ENCODE data around the gene CNR2.
"Not testable (repeated sequence)": the region's sequence is repeated elsewhere in the genome, so short reads cannot be mapped to it uniquely, and the experiment has no call there.

The CNR2 gene

DNA sequence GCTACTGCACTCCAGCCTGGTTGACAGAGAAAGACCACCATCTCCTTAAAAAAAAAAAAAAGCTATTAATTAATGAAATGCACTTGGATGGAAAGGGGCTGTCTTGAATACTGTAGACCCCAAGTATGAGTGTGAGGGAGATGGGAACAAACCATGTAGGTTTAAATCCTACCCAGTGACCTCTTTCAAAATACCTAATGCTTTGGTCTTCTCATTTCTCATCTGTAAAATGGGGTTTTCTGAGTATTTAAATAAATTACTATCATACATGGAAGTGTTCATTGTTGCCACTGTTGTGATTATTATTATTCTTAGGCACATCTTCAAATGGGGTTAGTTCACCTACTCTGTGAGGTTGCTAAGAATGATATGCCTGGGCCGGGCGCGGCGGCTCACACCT, 27.9 kb downstream of the CNR2 start:
- DNase-seq (ENCODE audit: low spot score) = no peak

DNA sequence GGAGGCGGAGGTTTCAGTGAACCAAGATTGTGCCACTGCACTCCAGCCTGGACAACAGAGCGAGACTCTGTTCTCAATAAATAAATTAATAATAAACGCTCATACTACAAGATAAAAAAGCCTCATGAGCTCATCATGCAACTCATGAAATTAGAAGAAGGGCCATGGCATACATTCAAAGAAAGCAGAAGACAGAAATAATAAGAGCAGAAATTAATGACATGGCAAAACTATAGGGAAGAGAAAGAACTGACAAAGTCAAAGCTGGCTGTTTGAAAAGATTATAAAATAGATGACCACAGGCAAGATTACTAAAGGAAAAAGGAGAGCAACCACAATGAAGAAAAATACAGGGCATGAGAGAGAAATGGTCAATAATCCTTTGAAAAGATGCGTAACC, 30.4 kb downstream of the CNR2 start:
- no peak for DNase-seq (ENCODE audit: low spot score)

DNA sequence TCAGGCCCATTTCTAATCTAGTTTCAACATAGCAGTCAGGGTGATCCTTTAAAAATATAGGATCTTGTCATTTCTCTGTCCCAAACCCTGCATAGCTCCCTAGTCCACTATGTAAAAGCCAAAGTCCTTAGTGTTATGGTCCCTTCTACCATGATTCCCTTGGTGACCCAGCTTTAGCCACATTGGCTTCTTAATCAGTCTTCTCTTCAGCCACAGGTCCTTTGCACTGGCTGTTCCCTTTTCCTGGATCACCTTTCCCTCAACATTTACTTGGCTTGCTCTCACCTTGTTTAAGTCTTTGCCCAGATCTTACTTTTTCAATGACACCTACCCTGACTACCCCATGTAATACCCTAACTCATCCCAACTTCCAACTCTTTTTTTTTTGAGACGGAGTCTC, 33.4 kb downstream of the CNR2 start:
- DNase-seq (ENCODE audit: low spot score) = no peak

DNA sequence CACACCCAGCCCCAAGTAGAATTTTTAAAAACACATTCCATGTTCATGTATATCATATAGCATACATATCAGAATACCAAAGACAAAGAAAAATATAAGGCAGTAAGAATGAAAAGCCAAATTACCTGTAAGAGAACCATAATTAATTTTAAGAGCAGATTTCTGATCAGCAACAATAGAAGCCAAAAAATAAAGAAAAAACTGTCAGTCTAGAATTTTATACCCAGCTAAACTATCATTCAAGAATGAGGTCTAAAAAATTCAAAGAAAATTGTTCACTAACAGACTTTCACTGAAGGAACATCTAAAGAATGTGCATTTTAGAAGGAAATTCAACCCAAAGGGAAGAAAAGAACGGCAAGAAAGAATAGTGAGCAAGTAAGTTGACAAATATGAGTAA, 34.5 kb downstream of the CNR2 start:
- DNase-seq (ENCODE audit: low spot score) = no peak

DNA sequence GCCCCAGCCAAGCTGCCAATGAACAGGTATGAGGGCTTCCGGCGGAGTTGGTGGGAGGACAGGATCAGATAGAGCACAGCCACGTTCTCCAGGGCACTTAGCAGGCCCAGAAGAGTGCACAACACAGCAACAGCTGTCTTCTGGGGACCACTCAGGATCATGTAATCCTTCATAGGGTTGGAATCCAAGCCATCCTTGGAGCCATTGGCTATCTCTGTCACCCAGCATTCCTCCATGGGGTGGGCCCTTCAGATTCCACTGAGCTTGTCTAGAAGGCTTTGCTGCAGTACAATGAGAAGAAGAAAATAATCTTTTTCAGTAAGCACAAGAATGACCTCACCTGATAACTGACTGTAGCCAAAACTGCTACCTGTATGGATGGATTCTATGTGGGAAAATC, 37.8 kb downstream of the CNR2 start:
- DNase-seq (ENCODE audit: low spot score) = no peak

DNA sequence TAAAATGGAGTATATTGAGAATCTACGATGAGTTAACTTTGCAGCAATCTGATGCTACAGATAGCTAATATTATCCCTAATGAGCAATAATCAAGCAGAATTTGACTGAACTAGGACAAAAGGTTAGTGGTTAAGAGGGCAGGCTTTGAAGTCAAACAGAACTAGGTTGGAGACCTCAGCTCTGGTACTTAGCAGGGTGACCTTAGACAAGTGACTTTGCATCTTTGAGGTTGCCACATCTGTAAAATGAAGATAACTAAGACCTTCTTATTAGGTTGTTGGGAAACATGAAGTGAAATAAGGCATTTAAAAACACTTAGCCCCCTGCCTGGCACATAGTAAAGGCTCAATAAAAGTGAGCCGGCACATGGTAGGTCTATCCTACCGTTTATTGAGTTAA, 40.7 kb downstream of the CNR2 start:
- DNase-seq (ENCODE audit: low spot score) = no peak

DNA sequence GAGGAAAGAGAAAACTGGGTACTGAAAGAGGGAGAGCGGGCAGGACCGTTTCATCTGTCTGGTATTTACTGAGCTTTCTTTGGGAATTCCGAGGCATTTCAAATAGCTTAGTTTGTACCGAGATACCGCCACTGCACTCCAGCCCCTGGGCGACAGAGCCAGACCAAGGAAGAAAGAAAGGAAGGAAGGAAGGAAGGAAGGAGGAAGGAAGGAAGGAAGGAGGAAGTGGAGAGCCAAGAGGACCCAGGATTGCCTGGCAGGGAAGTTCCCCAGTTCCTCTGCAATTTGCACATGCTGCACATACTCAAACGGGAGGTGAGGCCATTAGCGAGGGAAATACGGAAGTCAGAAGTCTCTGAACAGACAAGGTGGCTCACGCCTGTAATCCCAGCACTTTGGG, 44.1 kb downstream of the CNR2 start:
- DNase-seq (ENCODE audit: low spot score) = no peak

DNA sequence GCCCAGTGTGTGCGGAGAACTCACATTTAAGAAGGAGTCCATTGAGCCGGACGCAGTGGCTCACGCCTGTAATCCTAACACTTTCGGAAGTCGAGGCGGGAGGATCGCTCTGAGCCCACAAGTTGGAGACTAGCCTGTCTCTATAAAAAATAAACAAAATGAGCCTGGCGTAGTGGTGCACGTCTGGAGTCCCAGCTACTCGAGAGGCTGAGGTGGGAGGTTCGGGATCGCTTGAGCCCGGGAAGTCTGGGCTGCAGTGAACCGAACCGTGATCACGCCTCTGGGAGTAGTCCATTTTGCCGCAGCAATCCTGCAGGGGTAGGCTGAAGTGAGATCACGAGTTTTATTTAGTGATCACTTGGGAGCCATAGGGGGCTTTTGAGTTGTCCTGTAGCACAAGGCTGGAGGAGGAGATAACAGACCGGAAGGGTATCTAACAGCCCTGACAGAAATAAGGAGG, 44.6 kb downstream of the CNR2 start:
- DNase-seq (ENCODE audit: low spot score) = peak; percentile 32

DNA sequence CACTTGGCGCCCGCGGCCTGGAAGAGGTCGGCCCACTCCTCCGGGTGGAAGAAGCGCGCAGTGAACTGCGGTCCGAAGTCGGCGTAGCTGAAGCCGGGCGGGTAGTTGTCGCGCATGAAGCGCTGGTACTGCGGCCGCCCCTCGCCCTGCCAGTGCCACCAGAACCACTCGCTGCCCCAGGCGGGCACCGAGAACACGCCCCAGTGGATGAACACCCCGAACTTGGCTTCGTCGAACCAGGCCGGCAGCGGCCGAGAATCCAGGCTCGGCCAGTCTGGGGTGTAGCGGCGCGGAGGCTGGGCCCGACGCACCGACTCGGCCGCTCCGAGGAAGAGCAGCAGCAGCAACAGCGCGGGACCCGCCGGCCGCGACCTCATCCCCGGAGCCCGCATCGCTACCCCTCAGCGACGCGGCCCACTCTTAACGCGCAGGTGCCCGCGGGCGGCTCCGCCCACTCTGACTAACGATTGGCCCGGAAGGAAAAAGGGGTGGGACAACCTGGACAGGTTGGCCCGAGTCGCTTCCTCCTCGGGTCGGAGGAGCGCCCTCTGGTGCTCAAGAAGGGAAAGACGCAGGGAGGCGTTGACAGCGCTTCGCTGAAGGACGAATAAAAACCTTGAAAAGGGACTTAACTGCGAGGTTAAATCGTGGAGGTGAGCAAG, 45.1 kb downstream of the CNR2 start, which contains the start of gene FUCA1:
TSS of gene FUCA1 (minus strand) at position 396 of the 662 bp plus-strand sequence. CDS start at position 392, 4 bp downstream.
- peak; percentile 98 for DNase-seq (ENCODE audit: low spot score)

DNA sequence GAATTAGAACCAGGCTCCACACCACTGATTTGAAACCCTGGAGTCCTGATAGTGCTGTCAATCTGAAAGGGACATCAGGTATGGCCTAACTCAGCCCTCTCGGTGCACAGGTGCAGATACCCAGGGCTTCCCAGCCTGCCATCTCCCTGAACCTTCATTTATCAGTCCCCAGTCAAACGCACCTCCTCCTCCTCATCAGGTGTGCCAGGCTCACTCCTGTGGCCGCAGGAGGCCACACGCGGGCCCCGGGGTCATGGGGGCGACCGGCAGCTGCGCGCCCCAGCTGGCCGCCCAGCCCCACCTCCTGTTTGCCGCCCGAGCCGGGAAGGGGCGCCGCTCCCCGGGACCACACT, 45.6 kb downstream of the CNR2 start:
- no peak for DNase-seq (ENCODE audit: low spot score)

DNA sequence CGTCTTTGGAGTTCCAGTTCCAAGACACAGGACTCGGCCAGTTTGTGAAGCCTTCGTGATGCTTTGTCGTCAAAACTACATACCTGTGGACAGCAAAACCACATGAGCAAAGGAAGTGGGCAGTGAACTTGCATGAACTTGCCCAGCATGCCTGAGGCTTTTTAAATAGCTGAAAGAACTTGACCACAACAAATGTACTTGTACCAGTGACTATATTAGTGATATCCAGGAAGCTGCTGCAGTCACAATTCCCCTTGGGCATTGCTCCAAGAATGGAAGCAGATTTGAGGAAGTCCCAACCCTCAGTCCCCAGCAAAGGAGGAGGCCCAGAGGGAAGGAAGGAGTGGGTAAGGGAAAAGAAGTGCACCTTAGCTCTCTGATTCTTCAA, 47.6 kb downstream of the CNR2 start:
- DNase-seq (ENCODE audit: low spot score) = peak; percentile 61

DNA sequence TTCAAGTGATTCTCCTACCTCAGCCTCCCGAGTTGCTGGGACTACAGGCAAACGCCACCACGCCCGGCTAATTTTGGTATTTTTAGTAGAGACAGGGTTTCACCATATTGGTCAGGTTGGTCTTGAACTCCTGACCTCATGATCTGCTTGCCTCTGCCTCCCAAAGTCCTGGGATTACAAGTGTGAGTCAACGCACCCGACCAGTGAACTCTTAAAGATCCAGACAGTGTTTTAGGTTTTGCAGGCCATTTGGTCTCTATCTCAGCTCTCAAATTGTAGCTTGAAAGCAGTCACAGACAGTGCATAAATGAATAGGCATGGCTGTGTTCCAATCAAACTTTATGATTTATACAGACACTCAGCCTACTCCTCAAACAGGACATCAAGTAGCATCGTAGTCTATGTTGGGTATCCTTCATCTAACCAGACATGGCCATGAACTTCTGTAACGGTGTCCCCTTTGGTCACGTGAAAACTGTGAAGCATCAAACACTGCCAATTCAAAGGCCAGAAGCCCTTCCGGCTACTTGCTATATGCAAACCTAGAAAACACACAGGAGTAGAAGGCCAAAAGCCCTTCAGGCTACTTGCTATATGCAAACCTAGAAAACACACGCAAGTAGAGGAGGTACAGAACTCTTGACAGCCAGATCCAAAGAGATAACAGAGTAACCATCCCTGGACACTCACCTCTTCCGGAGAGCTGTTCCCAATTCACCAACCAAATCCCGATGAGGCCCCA, 48.2 kb downstream of the CNR2 start:
- no peak for DNase-seq (ENCODE audit: low spot score)

DNA sequence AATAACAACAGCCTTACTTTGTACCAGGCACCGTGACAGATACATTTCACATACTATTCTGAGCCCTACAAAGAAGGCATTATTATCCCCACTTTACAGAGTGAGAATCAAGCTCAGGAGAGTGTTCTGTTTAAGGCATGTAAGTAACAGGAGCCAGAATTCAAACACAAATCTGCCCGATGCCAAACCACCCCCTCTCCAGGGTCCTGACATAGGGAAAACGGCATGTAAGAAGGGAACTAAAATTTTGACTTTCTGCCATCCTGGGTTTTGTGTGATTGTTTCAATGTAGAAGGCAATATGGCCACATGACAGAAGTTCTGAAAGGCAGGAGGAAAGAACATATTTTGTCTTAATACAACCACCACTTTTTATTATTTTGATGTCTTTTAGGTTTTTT, 50.5 kb downstream of the CNR2 start:
- DNase-seq (ENCODE audit: low spot score) = no peak

DNA sequence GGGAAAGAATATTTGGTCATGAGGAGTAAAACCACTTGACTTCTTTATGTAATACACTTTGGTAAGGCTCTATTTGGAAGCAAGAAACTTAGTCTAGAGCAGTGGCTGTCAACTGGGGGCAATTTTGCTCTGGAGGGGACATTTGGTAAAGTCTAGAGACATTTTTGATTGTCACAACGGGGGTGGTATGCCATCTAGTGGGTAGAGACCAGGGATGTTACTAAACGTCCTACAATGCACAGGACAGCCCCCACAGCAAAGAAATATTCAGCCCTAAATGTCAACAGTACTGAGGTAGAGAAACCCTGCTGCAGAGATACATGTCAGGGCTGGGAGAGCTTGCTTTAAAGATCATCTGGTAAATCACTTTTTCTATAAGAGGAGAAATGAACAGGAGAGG, 58.6 kb downstream of the CNR2 start:
- DNase-seq (ENCODE audit: low spot score) = no peak

DNA sequence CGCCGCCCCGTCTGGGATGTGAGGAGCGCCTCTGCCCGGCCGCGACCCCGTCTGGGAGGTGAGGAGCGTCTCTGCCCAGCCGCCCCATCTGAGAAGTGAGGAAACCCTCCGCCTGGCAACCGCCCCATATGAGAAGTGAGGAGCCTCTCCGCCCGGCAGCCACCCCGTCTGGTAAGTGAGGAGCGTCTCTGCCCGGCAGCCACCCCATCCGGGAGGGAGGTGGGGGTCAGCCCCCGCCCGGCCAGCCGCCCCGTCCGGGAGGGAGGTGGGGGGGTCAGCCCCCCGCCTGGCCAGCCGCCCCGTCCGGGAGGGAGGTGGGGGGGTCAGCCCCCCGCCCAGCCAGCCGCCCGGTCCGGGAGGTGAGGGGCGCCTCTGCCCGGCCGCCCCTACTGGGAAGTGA, 60.0 kb downstream of the CNR2 start:
- not testable (repeated sequence) for DNase-seq (ENCODE audit: low spot score)

DNA sequence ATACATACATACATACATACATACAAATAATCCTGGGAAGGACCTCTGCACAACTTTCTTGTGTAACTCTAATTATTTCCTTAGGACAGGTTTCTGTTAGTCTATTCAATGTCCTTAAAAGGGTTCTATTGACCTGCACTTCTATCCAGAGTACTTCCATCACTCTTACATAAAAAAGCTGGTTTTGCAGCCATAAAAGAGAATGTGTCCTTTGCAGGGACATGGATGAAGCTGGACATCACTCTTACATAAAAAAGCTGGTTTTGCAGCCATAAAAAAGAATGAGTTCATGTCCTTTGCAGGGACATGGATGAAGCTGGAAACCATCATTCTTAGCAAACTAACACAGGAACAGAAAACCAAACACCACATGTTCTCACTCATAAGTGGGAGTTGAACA, 61.8 kb downstream of the CNR2 start:
- DNase-seq (ENCODE audit: low spot score) = not testable (repeated sequence)

DNA sequence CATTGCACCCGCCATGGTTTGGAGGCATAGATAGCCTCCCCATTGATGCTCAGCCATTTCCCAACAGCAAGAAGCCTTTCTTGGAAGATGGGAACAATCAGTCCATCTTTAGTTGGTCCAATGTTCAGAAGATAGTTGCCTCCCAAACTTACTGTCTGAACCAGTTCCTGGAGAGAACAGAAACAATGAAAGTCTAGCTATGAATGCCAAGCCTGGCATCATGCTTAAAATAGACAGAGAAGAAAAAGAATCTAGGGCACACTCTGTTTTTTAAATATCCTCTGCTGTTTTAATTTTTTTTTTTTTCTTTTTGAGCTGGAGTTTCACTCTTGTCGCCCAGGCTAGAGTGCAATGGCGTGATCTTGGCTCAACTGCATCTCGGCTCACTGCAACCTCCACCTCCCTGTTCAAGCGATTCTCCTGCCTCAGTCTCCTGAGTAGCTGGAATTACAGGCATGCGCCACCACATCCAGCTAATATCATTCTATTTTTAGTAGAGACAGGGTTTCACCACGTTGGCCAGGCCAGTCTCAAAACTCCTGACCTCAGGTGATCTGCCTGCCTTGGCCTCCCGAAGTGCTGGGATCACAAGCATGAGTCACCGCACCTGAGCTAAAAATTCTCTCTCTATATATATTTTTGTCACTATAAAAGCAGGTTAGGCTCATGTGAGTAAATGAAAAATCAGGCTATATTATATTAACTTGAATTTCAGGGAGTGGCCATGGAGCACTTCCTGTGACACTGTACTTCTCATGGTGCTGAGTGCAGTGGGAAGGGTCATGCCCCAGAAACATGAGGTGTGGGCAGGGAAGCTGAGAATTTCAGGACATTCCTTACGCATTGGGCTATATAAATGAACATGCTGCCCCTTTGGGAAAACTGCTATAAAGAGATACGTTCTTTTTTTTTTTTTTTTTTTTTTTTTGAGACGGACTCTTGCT, 64.2 kb downstream of the CNR2 start:
- no peak for DNase-seq (ENCODE audit: low spot score)

DNA sequence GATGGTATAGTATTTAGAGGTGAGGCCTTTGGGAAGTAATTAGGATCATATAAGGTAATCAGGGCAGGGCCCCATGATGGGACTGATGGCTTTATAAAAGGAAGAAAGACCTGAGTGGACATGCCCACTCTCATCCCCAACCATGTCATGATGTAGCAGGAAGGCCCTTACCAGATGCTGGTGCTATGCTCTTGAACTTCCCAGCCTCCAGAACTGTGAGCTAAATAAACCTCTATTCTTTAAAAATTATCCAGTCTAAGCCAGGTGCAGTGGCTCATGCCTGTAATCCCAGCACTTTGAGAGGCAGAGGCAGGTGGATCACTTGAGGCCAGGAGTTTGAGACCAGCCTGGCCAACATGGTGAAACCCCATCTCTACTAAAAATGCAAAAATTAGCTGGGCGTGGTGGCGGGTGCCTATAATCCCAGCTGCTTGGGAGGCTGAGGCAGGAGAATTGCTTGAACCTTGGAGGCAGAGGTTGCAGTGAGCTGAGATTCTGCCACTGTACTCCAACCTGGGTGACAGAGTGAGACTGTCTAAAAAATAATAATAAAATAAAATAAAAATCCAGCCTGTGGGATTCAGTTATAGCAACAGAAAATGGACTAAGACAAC, 65.6 kb downstream of the CNR2 start:
- not testable (repeated sequence) for DNase-seq (ENCODE audit: low spot score)

DNA sequence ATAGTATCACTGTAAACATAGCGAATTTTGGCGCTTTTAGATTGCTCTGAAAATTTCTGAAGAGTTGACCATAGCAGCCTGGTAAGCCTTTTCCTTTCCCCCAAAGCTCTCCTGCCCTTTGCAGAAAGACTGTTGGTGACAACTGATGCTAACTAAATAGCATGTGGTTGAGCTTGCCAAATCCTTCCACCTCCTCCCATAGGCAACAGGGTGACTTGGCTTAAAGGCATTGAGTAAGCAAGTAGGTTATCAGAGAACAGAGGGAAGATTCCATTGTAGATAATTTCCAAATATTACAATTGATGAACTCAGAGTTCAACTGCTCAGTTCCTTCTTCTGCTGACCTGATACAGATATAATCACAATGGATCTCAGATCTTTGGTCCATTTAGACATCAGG, 68.0 kb downstream of the CNR2 start:
- DNase-seq (ENCODE audit: low spot score) = no peak

DNA sequence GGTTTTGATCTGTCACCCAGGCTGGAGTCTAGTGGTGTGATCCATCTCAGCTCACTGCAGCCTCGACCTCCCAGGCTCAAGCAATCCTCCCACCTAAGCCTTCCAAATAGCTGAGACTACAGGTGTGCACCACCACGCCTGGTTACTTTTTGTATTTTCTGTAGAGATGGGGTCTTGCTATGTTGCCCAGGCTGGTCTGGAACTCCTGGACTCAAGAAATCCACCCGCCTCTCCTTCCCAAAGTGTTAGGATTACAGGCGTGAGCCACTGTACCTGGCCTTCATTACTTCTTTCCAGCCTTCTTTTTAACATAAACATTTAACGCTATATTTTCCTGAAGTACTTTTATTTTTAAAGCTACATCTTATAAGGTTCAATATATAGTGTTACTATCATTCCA, 69.5 kb downstream of the CNR2 start:
- DNase-seq (ENCODE audit: low spot score) = no peak

DNA sequence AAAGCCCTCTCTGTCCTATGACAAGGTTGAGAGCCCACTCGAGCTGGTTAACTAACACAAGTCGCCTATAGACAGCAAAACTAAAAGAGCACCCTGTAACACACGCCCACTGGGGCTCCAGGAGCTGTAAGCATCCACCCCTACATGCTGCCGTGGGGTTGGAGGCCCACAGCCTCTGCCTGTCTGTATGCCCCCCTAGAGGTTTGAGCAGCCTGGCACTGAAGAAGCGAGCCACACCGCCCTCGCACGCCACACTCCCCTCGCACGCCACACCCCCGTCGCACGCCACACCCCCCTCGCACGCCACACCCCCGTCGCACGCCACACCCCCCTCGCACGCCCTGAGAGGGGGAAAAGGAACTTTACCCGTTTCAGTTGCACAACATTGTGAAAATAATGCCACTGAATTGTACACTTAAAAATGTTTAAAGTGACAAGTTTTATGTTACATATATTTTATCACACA, 74.7 kb downstream of the CNR2 start:
- peak; percentile 67 for DNase-seq (ENCODE audit: low spot score)

DNA sequence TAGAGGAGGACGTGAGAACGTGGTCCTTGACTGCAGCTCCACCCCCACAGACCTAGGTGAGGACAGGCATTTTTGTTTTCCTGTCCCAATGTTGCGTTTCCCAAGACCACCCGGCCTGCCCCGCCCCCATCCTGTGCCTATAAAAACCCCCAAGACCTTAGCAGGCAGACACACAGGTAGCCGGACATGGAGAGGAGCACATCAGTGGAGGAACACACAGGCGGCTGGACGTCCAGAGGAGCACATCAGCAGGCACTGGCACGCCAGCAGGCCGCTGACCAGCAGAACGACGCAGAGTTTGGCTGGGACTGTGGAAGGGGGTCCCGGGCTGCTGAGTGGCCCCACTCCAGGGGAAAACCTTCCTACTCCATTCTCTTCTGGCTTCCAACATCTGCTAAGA, 75.3 kb downstream of the CNR2 start:
- no peak for DNase-seq (ENCODE audit: low spot score)
